Neural cell (in vitro differentiated cells): ENCODE measurements around the gene STS. TPM values are rescaled to one million over a fixed set of nuclear protein-coding genes. Genes with fewer than 3 reads are reported as not detected.

ENCODE experiments used
- H2AFZ ChIP-seq: fragments of 200-600, 300-800 bp; sonication (generic), shearing (Covaris generic); 2 replicates; pipeline ENCODE4 v1.6.0; 2014; ENCODE audit warnings: low read depth, mild to moderate bottlenecking, antibody characterized with exemption, low read length, moderate library complexity
- H3F3A ChIP-seq: fragments of 200-600 bp; shearing (Covaris generic); 2 replicates; pipeline ENCODE4 v1.6.1; 2016; ENCODE audit warnings: mild to moderate bottlenecking, moderate library complexity, mixed read lengths, antibody characterized with exemption, low read length; ENCODE audit not compliant: insufficient read depth, poor library complexity, severe bottlenecking
- H3K27ac ChIP-seq: fragments of 200-600, 300-800 bp; sonication (generic), shearing (Covaris generic); 2 replicates; pipeline ENCODE4 v1.5.1; 2014; ENCODE audit warnings: mild to moderate bottlenecking, low read length, moderate library complexity
- H3K27me3 ChIP-seq: fragments of 300-800, 200-600 bp; sonication (generic), shearing (Covaris generic); 2 replicates; pipeline ENCODE4 v1.6.0; 2014; ENCODE audit warnings: mild to moderate bottlenecking, low read depth, low read length, moderate library complexity; ENCODE audit not compliant: insufficient read depth
- H3K36me3 ChIP-seq: fragments of 300-800, 200-600 bp; sonication (generic), shearing (Covaris generic); 2 replicates; pipeline ENCODE4 v1.5.1; 2014; ENCODE audit warnings: mild to moderate bottlenecking, antibody characterized with exemption, low read length, moderate library complexity; ENCODE audit not compliant: insufficient read depth
- H3K4me2 ChIP-seq: fragments of 300-800, 200-600 bp; sonication (generic), shearing (Covaris generic); 2 replicates; pipeline ENCODE4 v1.6.0; 2014; ENCODE audit warnings: mild to moderate bottlenecking, low read length
- H3K4me3 ChIP-seq: fragments of 300-800, 200-600 bp; sonication (generic), shearing (Covaris generic); 2 replicates; pipeline ENCODE4 v1.5.1; 2014; ENCODE audit warnings: mild to moderate bottlenecking, low read length, moderate library complexity
- H3K79me2 ChIP-seq: fragments of 200-600 bp; shearing (Covaris generic); replicated peaks from 2 replicates; pipeline ENCODE4 v1.6.0; 2014; ENCODE audit warnings: mild to moderate bottlenecking, low read length, moderate library complexity; ENCODE audit not compliant: insufficient read depth
- H3K9ac ChIP-seq: fragments of 300-800, 200-600 bp; sonication (generic), shearing (Covaris generic); 2 replicates; pipeline ENCODE4 v1.6.1; 2016; ENCODE audit warnings: mild to moderate bottlenecking, low read length, mixed read lengths
- H3K9me2 ChIP-seq: fragments of 200-600 bp; shearing (Covaris generic); 2 replicates; pipeline ENCODE4 v1.6.1; 2016; ENCODE audit warnings: mild to moderate bottlenecking, low read length, mixed read lengths; ENCODE audit not compliant: insufficient read depth
- H3K9me3 ChIP-seq: fragments of 200-600, 300-800 bp; sonication (generic), shearing (Covaris generic); 2 replicates; pipeline ENCODE4 v1.6.1; 2016; ENCODE audit warnings: mild to moderate bottlenecking, mixed run types, low read length, moderate library complexity, mixed read lengths
- H4K20me1 ChIP-seq: fragments of 200-600 bp; shearing (Covaris generic); 2 replicates; pipeline ENCODE4 v1.6.1; 2016; ENCODE audit warnings: mild to moderate bottlenecking, mixed run types; ENCODE audit not compliant: insufficient read depth
- EP300 ChIP-seq: fragments of 450-650 bp; conservative IDR thresholded peaks from 2 replicates; pipeline ENCODE4 v1.6.1; 2014; ENCODE audit warnings: antibody characterized with exemption, mild to moderate bottlenecking, moderate library complexity; ENCODE audit not compliant: poor library complexity, severe bottlenecking
- EZH2 ChIP-seq: fragments of 200-600, 300-800 bp; shearing (Covaris generic), sonication (generic); IDR thresholded peaks from 2 replicates; pipeline ENCODE4 v1.6.1; 2014; ENCODE audit warnings: antibody characterized with exemption, low read length, borderline replicate concordance, mild to moderate bottlenecking; ENCODE audit not compliant: insufficient read depth, poor library complexity, severe bottlenecking
- MXI1 ChIP-seq: fragments of 450-650 bp; conservative IDR thresholded peaks from 2 replicates; pipeline ENCODE4 v1.6.1; 2014; ENCODE audit warnings: antibody characterized with exemption, mild to moderate bottlenecking; ENCODE audit not compliant: poor library complexity, severe bottlenecking
- POLR2AphosphoS5 ChIP-seq: IDR thresholded peaks from 2 replicates; pipeline ENCODE4 v1.6.1; 2012
- RAD21 ChIP-seq: fragments of 450-650 bp; conservative IDR thresholded peaks from 2 replicates; pipeline ENCODE4 v1.6.1; 2014; ENCODE audit warnings: antibody characterized with exemption, mild to moderate bottlenecking, moderate library complexity
- REST ChIP-seq: IDR thresholded peaks from 2 replicates; pipeline ENCODE4 v1.6.1; 2012; ENCODE audit warnings: borderline replicate concordance
- SMC3 ChIP-seq: fragments of 450-650 bp; conservative IDR thresholded peaks from 2 replicates; pipeline ENCODE4 v1.6.1; 2014; ENCODE audit warnings: antibody characterized with exemption, mild to moderate bottlenecking, moderate library complexity; ENCODE audit not compliant: poor library complexity
- TAF1 ChIP-seq: IDR thresholded peaks from 2 replicates; pipeline ENCODE4 v1.6.1; 2012; ENCODE audit warnings: low read depth
- polyA plus RNA-seq: library from polyadenylated mRNA; depleted of rRNA; stranded (reverse); fragments of >200 nt; gene quantifications from 2 replicates; pipeline ENCODE4 v1.2.3, GENCODE V29; 2014
- TF ChIP-seq, protein P1 (sequence below): fragments of 450-650 bp; IDR thresholded peaks from 2 replicates; pipeline ENCODE4 v1.5.1; 2014; ENCODE audit warnings: antibody characterized with exemption, mild to moderate bottlenecking, moderate library complexity; ENCODE audit not compliant: poor library complexity, severe bottlenecking

STS gene
- polyA plus RNA-seq, 1 donor from 2014 or later: 1.7 TPM

- Histone ChIP-seq H3K9ac (no peak overlapping the region), H3K4me3 (no peak overlapping the region), H3K27me3 (no peaks in the 10 kb centered on the region), H3K27ac (no peak overlapping the region), H2AFZ (no peak overlapping the region), H3K36me3 (no peaks in the 10 kb centered on the region), H3K9me2 (no peaks in the 10 kb centered on the region), H3K9me3 (no peaks in the 10 kb centered on the region), H3K79me2 (no peaks in the 10 kb centered on the region), H4K20me1 (no peaks in the 10 kb centered on the region), H3F3A (no peaks in the 10 kb centered on the region), H3K4me2 (no peak overlapping the region)
- no peak for TF ChIP-seq MXI1
- TF ChIP-seq, protein P1, sequence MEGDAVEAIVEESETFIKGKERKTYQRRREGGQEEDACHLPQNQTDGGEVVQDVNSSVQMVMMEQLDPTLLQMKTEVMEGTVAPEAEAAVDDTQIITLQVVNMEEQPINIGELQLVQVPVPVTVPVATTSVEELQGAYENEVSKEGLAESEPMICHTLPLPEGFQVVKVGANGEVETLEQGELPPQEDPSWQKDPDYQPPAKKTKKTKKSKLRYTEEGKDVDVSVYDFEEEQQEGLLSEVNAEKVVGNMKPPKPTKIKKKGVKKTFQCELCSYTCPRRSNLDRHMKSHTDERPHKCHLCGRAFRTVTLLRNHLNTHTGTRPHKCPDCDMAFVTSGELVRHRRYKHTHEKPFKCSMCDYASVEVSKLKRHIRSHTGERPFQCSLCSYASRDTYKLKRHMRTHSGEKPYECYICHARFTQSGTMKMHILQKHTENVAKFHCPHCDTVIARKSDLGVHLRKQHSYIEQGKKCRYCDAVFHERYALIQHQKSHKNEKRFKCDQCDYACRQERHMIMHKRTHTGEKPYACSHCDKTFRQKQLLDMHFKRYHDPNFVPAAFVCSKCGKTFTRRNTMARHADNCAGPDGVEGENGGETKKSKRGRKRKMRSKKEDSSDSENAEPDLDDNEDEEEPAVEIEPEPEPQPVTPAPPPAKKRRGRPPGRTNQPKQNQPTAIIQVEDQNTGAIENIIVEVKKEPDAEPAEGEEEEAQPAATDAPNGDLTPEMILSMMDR: no peak
- TF ChIP-seq EZH2: no peak
- TF ChIP-seq POLR2AphosphoS5: no peak
- TF ChIP-seq REST: no peak
- TF ChIP-seq TAF1: no peak
- TF ChIP-seq EP300: no peak
- no peak for TF ChIP-seq RAD21
- TF ChIP-seq SMC3: no peak
These were observed 45.4 kb downstream of the STS start for GRCh38 chrX:7192871-7193270.

- Histone ChIP-seq H2AFZ (no peak overlapping the region), H3K9me2 (no peaks in the 10 kb centered on the region), H3K36me3 (no peaks in the 10 kb centered on the region), H3K27ac (no peak overlapping the region), H3K9me3 (no peaks in the 10 kb centered on the region), H3K27me3 (no peaks in the 10 kb centered on the region), H3K4me3 (no peak overlapping the region), H3K79me2 (no peaks in the 10 kb centered on the region), H3K4me2 (no peak overlapping the region), H4K20me1 (no peaks in the 10 kb centered on the region), H3F3A (no peaks in the 10 kb centered on the region), H3K9ac (no peak overlapping the region)
- no peak for TF ChIP-seq RAD21
- no peak for TF ChIP-seq TAF1
- TF ChIP-seq EP300: no peak
- TF ChIP-seq, protein P1: no peak
- TF ChIP-seq REST: no peak
- no peak for TF ChIP-seq SMC3
- no peak for TF ChIP-seq EZH2
- no peak for TF ChIP-seq MXI1
- TF ChIP-seq POLR2AphosphoS5: no peak
These were observed 47.1 kb downstream of the STS start for GRCh38 chrX:7194606-7195005.
